ENCODE data around the gene GALNT7. TPM values are rescaled to one million over a fixed set of nuclear protein-coding genes. Genes with fewer than 3 reads are reported as not detected.

The GALNT7 gene
- polyA plus RNA-seq, 1 donor from 2014 or later = 15.0 TPM

- Histone ChIP-seq H3K9ac (ENCODE audit: low read length) (no peak overlapping the region), H3K27ac (ENCODE audit: low read length) (no peak overlapping the region), H3K36me3 (ENCODE audit: insufficient read depth, low read length) (no peaks in the 10 kb centered on the region), H3K27me3 (ENCODE audit: insufficient read depth, low read depth, low read length) (no peaks in the 10 kb centered on the region), H3F3A (ENCODE audit: insufficient read depth, low read length, poor library complexity, severe bottlenecking) (no peaks in the 10 kb centered on the region), H3K9me2 (ENCODE audit: insufficient read depth, low read length) (no peaks in the 10 kb centered on the region), H3K4me3 (ENCODE audit: low read length) (no peak overlapping the region), H3K4me2 (ENCODE audit: low read length) (no peak overlapping the region), H4K20me1 (ENCODE audit: insufficient read depth) (no peaks in the 10 kb centered on the region), H3K79me2 (replicated peaks; ENCODE audit: insufficient read depth, low read length) (no peaks in the 10 kb centered on the region), H2AFZ (ENCODE audit: low read depth, low read length) (no peak overlapping the region), H3K9me3 (ENCODE audit: low read length) (no peaks in the 10 kb centered on the region)
- no peak for TF ChIP-seq POLR2AphosphoS5 (IDR thresholded peaks at IDR 0.05)
Measured at GRCh38 chr4:173125216-173125812, 43.3 kb upstream of the GALNT7 start.

DNA sequence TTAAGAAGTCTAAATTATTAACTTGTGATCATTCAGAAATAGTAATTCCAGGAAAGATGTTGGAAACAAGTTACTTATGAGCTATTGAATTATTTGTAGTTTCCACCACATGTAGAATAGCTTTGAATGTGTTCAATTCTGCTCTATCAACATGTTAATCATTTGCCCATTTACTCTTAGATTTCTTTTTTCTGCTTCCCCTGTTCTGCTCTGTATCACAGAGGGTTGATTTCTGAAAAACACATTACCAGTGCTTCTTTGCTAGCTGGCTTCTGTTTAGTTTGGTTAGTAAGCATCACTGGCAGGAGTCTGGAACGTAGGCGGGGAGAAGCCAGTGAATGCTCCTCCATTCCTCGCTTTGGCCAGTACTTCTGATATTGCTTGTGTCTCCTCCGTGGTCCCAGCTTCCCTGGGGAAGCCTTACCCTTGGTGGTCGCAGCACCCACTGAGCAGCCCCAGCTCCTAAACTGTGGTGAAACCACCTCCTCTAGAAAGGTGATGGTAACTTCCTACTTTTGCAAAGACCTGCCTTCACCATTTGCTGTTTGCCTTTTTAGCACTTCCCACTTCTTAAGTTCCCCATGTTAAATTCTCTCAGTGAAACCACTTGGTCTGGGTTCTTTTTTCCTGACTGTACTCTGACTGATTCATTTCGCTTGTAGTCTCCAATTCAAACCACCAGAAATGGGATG is 40.3 kb upstream of the GALNT7 start:
- no peaks in the 10 kb centered on the region for H3K79me2 ChIP-seq (replicated peaks; ENCODE audit: insufficient read depth, low read length)
- H3K36me3 ChIP-seq (ENCODE audit: insufficient read depth, low read length) = no peaks in the 10 kb centered on the region
- no peak overlapping the region for H3K27ac ChIP-seq (ENCODE audit: low read length)
- no peak overlapping the region for H3K4me3 ChIP-seq (ENCODE audit: low read length)
- H3F3A ChIP-seq (ENCODE audit: insufficient read depth, low read length, poor library complexity, severe bottlenecking) = no peaks in the 10 kb centered on the region
- no peak overlapping the region for H2AFZ ChIP-seq (ENCODE audit: low read depth, low read length)
- TF ChIP-seq EP300 (conservative IDR thresholded peaks at IDR 0.05; ENCODE audit: poor library complexity, severe bottlenecking) = no peak
- no peak for TF ChIP-seq RAD21 (conservative IDR thresholded peaks at IDR 0.05)
- TF ChIP-seq, protein P1, sequence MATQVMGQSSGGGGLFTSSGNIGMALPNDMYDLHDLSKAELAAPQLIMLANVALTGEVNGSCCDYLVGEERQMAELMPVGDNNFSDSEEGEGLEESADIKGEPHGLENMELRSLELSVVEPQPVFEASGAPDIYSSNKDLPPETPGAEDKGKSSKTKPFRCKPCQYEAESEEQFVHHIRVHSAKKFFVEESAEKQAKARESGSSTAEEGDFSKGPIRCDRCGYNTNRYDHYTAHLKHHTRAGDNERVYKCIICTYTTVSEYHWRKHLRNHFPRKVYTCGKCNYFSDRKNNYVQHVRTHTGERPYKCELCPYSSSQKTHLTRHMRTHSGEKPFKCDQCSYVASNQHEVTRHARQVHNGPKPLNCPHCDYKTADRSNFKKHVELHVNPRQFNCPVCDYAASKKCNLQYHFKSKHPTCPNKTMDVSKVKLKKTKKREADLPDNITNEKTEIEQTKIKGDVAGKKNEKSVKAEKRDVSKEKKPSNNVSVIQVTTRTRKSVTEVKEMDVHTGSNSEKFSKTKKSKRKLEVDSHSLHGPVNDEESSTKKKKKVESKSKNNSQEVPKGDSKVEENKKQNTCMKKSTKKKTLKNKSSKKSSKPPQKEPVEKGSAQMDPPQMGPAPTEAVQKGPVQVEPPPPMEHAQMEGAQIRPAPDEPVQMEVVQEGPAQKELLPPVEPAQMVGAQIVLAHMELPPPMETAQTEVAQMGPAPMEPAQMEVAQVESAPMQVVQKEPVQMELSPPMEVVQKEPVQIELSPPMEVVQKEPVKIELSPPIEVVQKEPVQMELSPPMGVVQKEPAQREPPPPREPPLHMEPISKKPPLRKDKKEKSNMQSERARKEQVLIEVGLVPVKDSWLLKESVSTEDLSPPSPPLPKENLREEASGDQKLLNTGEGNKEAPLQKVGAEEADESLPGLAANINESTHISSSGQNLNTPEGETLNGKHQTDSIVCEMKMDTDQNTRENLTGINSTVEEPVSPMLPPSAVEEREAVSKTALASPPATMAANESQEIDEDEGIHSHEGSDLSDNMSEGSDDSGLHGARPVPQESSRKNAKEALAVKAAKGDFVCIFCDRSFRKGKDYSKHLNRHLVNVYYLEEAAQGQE (IDR thresholded peaks at IDR 0.05; ENCODE audit: borderline replicate concordance) = no peak
- no peak for TF ChIP-seq SMC3 (conservative IDR thresholded peaks at IDR 0.05; ENCODE audit: poor library complexity)
- no peak for TF ChIP-seq POLR2AphosphoS5 (IDR thresholded peaks at IDR 0.05)
- no peak for TF ChIP-seq MXI1 (conservative IDR thresholded peaks at IDR 0.05; ENCODE audit: poor library complexity, severe bottlenecking)
- TF ChIP-seq EZH2 (IDR thresholded peaks at IDR 0.05; ENCODE audit: borderline replicate concordance, insufficient read depth, low read length, poor library complexity, severe bottlenecking) = no peak
- no peak for TF ChIP-seq TAF1 (IDR thresholded peaks at IDR 0.05; ENCODE audit: low read depth)
- no peak for TF ChIP-seq CTCF (IDR thresholded peaks at IDR 0.05; ENCODE audit: poor library complexity, severe bottlenecking)
- H3K9me2 ChIP-seq (ENCODE audit: insufficient read depth, low read length) = no peaks in the 10 kb centered on the region
- no peaks in the 10 kb centered on the region for H3K9me3 ChIP-seq (ENCODE audit: low read length)
- H3K9ac ChIP-seq (ENCODE audit: low read length) = no peak overlapping the region
- H4K20me1 ChIP-seq (ENCODE audit: insufficient read depth) = no peaks in the 10 kb centered on the region
- no peak overlapping the region for H3K4me2 ChIP-seq (ENCODE audit: low read length)
- H3K27me3 ChIP-seq (ENCODE audit: insufficient read depth, low read depth, low read length) = no peaks in the 10 kb centered on the region

All from neural cell (in vitro differentiated cells).